Uterus (tissue), 4 donors: ENCODE results near the gene AP1S2. TPM values are rescaled to one million over a fixed set of nuclear protein-coding genes. Genes with fewer than 3 reads are reported as not detected.

ENCODE experiments used
- DNase-seq, 2 donors: peaks; one replicate each; pipeline ENCODE4 v3.0.0-alpha.2; 2019 to 2020
- H3K27ac ChIP-seq, 2 donors: fragments of 200-600 bp; sonication (generic); 1 replicate in 1 of 2; 2 replicates in 1 of 2; pipeline ENCODE4 v1.5.1; 2016 to 2018
- H3K27me3 ChIP-seq, 2 donors: fragments of 200-600 bp; sonication (generic); one replicate each; pipeline ENCODE4 v1.5.1; 2018 to 2019; ENCODE audit warnings: control low read depth in 1 of 2
- H3K36me3 ChIP-seq, 2 donors: fragments of 200-600 bp; sonication (generic); one replicate each; pipeline ENCODE4 v1.5.1; 2019; ENCODE audit warnings: control low read depth in 1 of 2
- H3K4me1 ChIP-seq, 2 donors: fragments of 200-600 bp; sonication (generic); one replicate each; pipeline ENCODE4 v1.5.1; 2018 to 2019; ENCODE audit warnings: control low read depth in 1 of 2
- H3K4me3 ChIP-seq, 2 donors: fragments of 200-600 bp; sonication (generic); 1 replicate in 1 of 2; 2 replicates in 1 of 2; pipeline ENCODE4 v1.5.1; 2018 to 2019; ENCODE audit warnings: mild to moderate bottlenecking in 1 of 2
- H3K9me3 ChIP-seq, 2 donors: fragments of 200-600 bp; sonication (generic); one replicate each; pipeline ENCODE4 v1.5.1; 2019; ENCODE audit warnings: control low read depth in 1 of 2
- CTCF ChIP-seq, 4 experiments: fragments of 200-600 bp in 2 of 4; fragments of 450-650 bp in 2 of 4; sonication (generic) in 2 of 4; IDR thresholded peaks; one replicate each; pipeline ENCODE4 v1.5.1; 2016 to 2019; ENCODE audit warnings: antibody characterized with exemption in 4 of 4, mild to moderate bottlenecking in 2 of 4, moderate library complexity in 1 of 4
- POLR2A ChIP-seq, 2 donors: fragments of 450-650 bp; IDR thresholded peaks; one replicate each; pipeline ENCODE4 v1.6.1; 2016; ENCODE audit warnings: antibody characterized with exemption in 2 of 2, mild to moderate bottlenecking in 1 of 2, moderate library complexity in 1 of 2
- intact Hi-C: fragments of 100-400 bp; cut with DNase I; formaldehyde crosslinking; loops from one replicate; pipeline ENCODE4 v1.15.1; 2023; ENCODE audit warnings: low total_unique reads
- total RNA-seq, 4 donors: library from RNA; depleted of rRNA in 3 of 4; stranded (reverse); fragments of >200 nt in 3 of 4; gene quantifications; one replicate each; pipeline versions ENCODE4 v1.1.0 to v1.2.4, GENCODE V29; 2014 to 2023
- donor health status: DM: yes; HTN: yes; CAD: no.

AP1S2 gene
- total RNA-seq, 4 donors from 2014 or later = 64.7 to 112 (median 73.9) TPM

GRCh38 chrX:15849555-15849954, 5.1 kb downstream of the AP1S2 start:
- Histone ChIP-seq H3K36me3 (no peaks in the 10 kb centered on the region), H3K27ac (peak overlapping the region in 1 of 2 donors; percentile 26), H3K4me3 (no peak overlapping the region), H3K9me3 (no peaks in the 10 kb centered on the region), H3K4me1 (peaks cover 3 to 4% of the 10 kb centered on the region in 2 donors), H3K27me3 (no peaks in the 10 kb centered on the region)
- intact Hi-C loops = no loop called here
- no peak for DNase-seq
- TF ChIP-seq POLR2A (IDR thresholded peaks at IDR 0.05) (no peak), CTCF (IDR thresholded peaks at IDR 0.05) (peak; percentile 10 to 23 (median 20))

- H3K27ac ChIP-seq = peak overlapping the region in 1 of 2 donors; percentile 26
- peaks cover 3 to 4% of the 10 kb centered on the region in 2 donors for H3K4me1 ChIP-seq
- no peaks in the 10 kb centered on the region for H3K9me3 ChIP-seq
- no peaks in the 10 kb centered on the region for H3K27me3 ChIP-seq
- no peak for TF ChIP-seq POLR2A (IDR thresholded peaks at IDR 0.05)
- no peak for TF ChIP-seq CTCF (IDR thresholded peaks at IDR 0.05)
- no peak overlapping the region for H3K4me3 ChIP-seq
- H3K36me3 ChIP-seq = no peaks in the 10 kb centered on the region
- no peak for DNase-seq
- intact Hi-C loops = no loop called here
These were observed 6.0 kb downstream of the AP1S2 start for GRCh38 chrX:15848576-15848975.

GRCh38 chrX:15843960-15844359, 10.7 kb downstream of the AP1S2 start:
- no peak for DNase-seq
- Histone ChIP-seq H3K27me3 (no peaks in the 10 kb centered on the region), H3K4me3 (no peak overlapping the region), H3K4me1 (no peaks in the 10 kb centered on the region), H3K9me3 (no peaks in the 10 kb centered on the region), H3K36me3 (no peaks in the 10 kb centered on the region), H3K27ac (no peak overlapping the region)
- no peak for TF ChIP-seq CTCF (IDR thresholded peaks at IDR 0.05)
- no peak for TF ChIP-seq POLR2A (IDR thresholded peaks at IDR 0.05)
- intact Hi-C loops = no loop called here

GRCh38 chrX:15841853-15842516, 12.6 kb downstream of the AP1S2 start:
- Histone ChIP-seq H3K27ac (no peak overlapping the region), H3K9me3 (no peaks in the 10 kb centered on the region), H3K4me1 (no peaks in the 10 kb centered on the region), H3K27me3 (no peaks in the 10 kb centered on the region), H3K4me3 (no peak overlapping the region), H3K36me3 (no peaks in the 10 kb centered on the region)
- TF ChIP-seq CTCF (IDR thresholded peaks at IDR 0.05) (no peak), POLR2A (IDR thresholded peaks at IDR 0.05) (no peak)
- intact Hi-C loops = no loop called here
- DNase-seq = no peak

- Histone ChIP-seq H3K4me1 (no peaks in the 10 kb centered on the region), H3K27ac (no peak overlapping the region), H3K4me3 (no peak overlapping the region), H3K36me3 (no peaks in the 10 kb centered on the region), H3K27me3 (no peaks in the 10 kb centered on the region), H3K9me3 (no peaks in the 10 kb centered on the region)
- intact Hi-C loops = no loop called here
- TF ChIP-seq CTCF (IDR thresholded peaks at IDR 0.05) (no peak), POLR2A (IDR thresholded peaks at IDR 0.05) (no peak)
- no peak for DNase-seq
These were observed 16.6 kb downstream of the AP1S2 start for GRCh38 chrX:15838017-15838416.
